ENCODE data around the gene SLC13A2. TPM values are rescaled to one million over a fixed set of nuclear protein-coding genes. Genes with fewer than 3 reads are reported as not detected.

The SLC13A2 gene
- total RNA-seq, 1 donor from 2014 or later, result not detected

DNA sequence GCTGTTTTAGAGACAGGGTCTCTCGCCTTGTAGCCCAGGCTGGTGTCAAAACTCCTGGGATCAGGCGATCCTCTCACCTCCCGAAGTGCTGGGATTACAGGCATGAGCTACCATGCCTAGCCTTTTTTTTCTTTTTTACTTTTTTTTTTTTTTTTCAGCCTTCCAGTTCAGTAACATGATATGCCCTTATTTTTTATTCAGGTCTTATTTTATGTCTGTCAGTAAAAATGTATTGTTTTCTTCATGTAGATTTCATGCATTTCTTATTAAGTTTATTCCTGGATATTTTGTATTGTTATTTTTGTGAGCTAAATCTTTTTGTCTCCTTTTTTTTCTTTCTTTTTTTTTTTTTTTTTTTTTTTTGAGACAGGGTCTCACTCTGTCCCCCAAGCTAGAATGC is 30.0 kb downstream of the SLC13A2 start:
- Histone ChIP-seq H3K4me1 (peaks cover 10% of the 10 kb centered on the region), H3K9ac (no peak overlapping the region), H3K4me2 (no peak overlapping the region), H3K4me3 (no peak overlapping the region), H3F3A (ENCODE audit: low read depth) (no peaks in the 10 kb centered on the region), H2AFZ (replicated peaks) (no peak overlapping the region), H3K27me3 (no peaks in the 10 kb centered on the region), H3K27ac (no peak overlapping the region), H3K9me3 (ENCODE audit: low read depth) (no peaks in the 10 kb centered on the region), H3K36me3 (no peaks in the 10 kb centered on the region), H3K79me2 (ENCODE audit: low read depth) (no peaks in the 10 kb centered on the region), H4K20me1 (ENCODE audit: low read depth) (no peaks in the 10 kb centered on the region)
- no peak overlapping the region for H3K4me3 Mint-ChIP-seq
- peaks cover 9% of the 10 kb centered on the region for H3K4me1 Mint-ChIP-seq
- H3K27ac Mint-ChIP-seq, result no peak overlapping the region
- peaks cover 9% of the 10 kb centered on the region for H3K27me3 Mint-ChIP-seq (ENCODE audit: insufficient read depth, low read depth)
- H3K36me3 Mint-ChIP-seq, result no peaks in the 10 kb centered on the region
- no peak for DNase-seq (ENCODE audit: low spot score)
- no peaks in the 10 kb centered on the region for H3K9me3 Mint-ChIP-seq
- TF ChIP-seq, protein P1, sequence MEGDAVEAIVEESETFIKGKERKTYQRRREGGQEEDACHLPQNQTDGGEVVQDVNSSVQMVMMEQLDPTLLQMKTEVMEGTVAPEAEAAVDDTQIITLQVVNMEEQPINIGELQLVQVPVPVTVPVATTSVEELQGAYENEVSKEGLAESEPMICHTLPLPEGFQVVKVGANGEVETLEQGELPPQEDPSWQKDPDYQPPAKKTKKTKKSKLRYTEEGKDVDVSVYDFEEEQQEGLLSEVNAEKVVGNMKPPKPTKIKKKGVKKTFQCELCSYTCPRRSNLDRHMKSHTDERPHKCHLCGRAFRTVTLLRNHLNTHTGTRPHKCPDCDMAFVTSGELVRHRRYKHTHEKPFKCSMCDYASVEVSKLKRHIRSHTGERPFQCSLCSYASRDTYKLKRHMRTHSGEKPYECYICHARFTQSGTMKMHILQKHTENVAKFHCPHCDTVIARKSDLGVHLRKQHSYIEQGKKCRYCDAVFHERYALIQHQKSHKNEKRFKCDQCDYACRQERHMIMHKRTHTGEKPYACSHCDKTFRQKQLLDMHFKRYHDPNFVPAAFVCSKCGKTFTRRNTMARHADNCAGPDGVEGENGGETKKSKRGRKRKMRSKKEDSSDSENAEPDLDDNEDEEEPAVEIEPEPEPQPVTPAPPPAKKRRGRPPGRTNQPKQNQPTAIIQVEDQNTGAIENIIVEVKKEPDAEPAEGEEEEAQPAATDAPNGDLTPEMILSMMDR (IDR thresholded peaks at IDR 0.05), result no peak
- TF ChIP-seq EZH2phosphoT487 (IDR thresholded peaks at IDR 0.05) (no peak), EZH2 (IDR thresholded peaks at IDR 0.05) (no peak)

DNA sequence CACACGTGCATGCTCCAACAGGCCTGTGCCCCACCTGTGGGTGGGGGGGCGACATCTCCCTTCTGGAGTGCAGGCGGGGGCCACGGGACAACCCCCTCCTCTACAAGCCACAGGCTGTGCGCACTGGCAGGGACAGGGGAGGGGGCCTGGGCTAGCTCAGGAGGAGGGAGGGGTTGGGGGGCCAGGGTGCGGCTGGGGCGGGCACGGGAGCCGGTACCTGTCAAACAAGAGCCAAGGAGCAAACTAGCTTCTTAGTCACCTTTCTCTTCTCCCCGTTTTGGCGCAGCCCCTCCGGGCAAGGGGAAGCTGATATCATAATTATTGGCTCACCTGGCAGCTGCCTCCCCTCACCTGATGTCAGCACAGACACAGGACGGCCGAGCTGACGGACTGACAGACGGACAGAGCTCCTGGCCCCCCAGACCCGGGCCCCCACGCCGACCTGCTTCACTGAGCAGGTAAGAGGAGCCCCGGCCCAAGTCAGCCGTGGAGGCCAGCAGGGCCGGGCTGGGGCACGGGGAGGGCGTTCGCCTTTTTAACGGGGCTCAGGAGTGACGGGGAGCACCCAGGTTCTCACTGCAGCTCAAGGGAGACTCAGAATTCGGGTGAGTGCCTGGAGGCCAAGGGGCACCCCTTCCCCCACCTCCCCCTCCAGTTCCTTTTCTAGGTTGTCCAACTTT is 32.7 kb downstream of the SLC13A2 start, which contains the start of gene FOXN1:
Gene FOXN1, plus strand, starts transcription at position 363 of the 680 bp plus-strand sequence. CDS start 17,622 bp downstream, outside the sequence.
- H3F3A ChIP-seq (ENCODE audit: low read depth), result no peaks in the 10 kb centered on the region
- Mint-ChIP-seq H3K27ac (peak within 1 kb of the TSS; percentile 87), H3K4me1 (peaks cover 4% of the 10 kb centered on the region), H3K36me3 (no peaks in the 10 kb centered on the region), H3K4me3 (peak within 1 kb of the TSS; percentile 41), H3K9me3 (no peaks in the 10 kb centered on the region), H3K27me3 (ENCODE audit: insufficient read depth, low read depth) (peaks cover 10% of the 10 kb centered on the region)
- no peak for DNase-seq (ENCODE audit: low spot score)
- no peaks in the 10 kb centered on the region for H3K27me3 ChIP-seq
- peaks cover 5% of the 10 kb centered on the region for H3K4me1 ChIP-seq
- no peaks in the 10 kb centered on the region for H3K36me3 ChIP-seq
- no peaks in the 10 kb centered on the region for H4K20me1 ChIP-seq (ENCODE audit: low read depth)
- no peaks in the 10 kb centered on the region for H3K79me2 ChIP-seq (ENCODE audit: low read depth)
- H3K4me3 ChIP-seq, result no peak within 1 kb of the TSS
- no peak within 1 kb of the TSS for H3K4me2 ChIP-seq
- no peaks in the 10 kb centered on the region for H3K9me3 ChIP-seq (ENCODE audit: low read depth)
- TF ChIP-seq EZH2 (IDR thresholded peaks at IDR 0.05) (no peak), EZH2phosphoT487 (IDR thresholded peaks at IDR 0.05) (no peak)
- TF ChIP-seq, protein P1 (IDR thresholded peaks at IDR 0.05), result no peak
- no peak within 1 kb of the TSS for H3K27ac ChIP-seq
- H3K9ac ChIP-seq, result no peak within 1 kb of the TSS
- no peak within 1 kb of the TSS for H2AFZ ChIP-seq (replicated peaks)

DNA sequence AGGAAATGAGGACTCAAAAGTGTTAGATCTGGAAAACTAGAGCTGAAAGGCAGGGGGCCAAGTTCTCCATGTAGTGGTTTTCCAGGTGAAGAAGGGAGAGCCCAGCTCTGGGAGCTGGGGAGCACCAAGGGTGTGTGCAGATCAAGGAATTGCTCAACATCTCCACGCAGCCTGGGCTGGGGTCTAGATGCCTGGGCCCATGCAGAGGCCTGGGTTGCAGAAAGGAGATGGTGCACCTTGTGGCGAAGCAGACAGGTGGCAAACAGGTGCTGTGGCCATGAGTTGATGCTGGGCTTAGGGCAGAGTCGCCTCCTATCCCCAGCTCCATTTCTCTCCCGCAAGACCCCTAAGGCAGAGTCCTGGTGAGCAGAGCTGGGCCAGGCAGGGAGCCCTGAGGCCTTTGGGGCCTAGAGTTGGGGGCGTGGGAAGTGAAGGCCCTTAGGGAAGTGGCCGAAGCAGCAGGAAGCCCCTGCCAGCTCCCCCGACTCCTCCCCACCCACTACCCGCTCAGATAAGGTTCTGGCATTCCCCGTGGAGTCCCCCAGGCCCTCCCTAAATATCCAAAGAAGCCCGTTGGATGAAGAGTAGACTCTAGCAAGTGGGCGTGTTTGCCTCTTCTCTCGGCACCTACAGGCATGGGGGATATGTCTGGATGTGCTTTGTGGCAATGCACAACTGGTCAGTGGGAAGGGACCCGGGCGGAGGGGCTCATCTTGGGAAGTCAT is 33.5 kb downstream of the SLC13A2 start:
- peak overlapping the region; percentile 41 for H3K4me3 Mint-ChIP-seq
- TF ChIP-seq EZH2 (IDR thresholded peaks at IDR 0.05) (no peak), EZH2phosphoT487 (IDR thresholded peaks at IDR 0.05) (no peak)
- TF ChIP-seq, protein P1 (IDR thresholded peaks at IDR 0.05), result no peak
- no peaks in the 10 kb centered on the region for H3K4me1 ChIP-seq
- no peak for DNase-seq (ENCODE audit: low spot score)
- no peaks in the 10 kb centered on the region for H3K9me3 Mint-ChIP-seq
- H3K36me3 ChIP-seq, result no peaks in the 10 kb centered on the region
- H3K4me1 Mint-ChIP-seq, result peaks cover 3% of the 10 kb centered on the region
- H3K4me2 ChIP-seq, result no peak overlapping the region
- no peaks in the 10 kb centered on the region for H3K79me2 ChIP-seq (ENCODE audit: low read depth)
- no peaks in the 10 kb centered on the region for H3K36me3 Mint-ChIP-seq
- no peaks in the 10 kb centered on the region for H4K20me1 ChIP-seq (ENCODE audit: low read depth)
- H3K9me3 ChIP-seq (ENCODE audit: low read depth), result no peaks in the 10 kb centered on the region
- H3K27me3 Mint-ChIP-seq (ENCODE audit: insufficient read depth, low read depth), result peaks cover 10% of the 10 kb centered on the region
- H3K27ac ChIP-seq, result no peak overlapping the region
- no peak overlapping the region for H3K4me3 ChIP-seq
- H2AFZ ChIP-seq (replicated peaks), result no peak overlapping the region
- no peaks in the 10 kb centered on the region for H3F3A ChIP-seq (ENCODE audit: low read depth)
- no peak overlapping the region for H3K9ac ChIP-seq
- H3K27me3 ChIP-seq, result no peaks in the 10 kb centered on the region
- H3K27ac Mint-ChIP-seq, result peak overlapping the region; percentile 87

All from neural progenitor cell (in vitro differentiated cells).